Upper lobe of left lung (tissue), 4 donors: ENCODE measurements around the gene PARVG.

Experiments
- POLR2A ChIP-seq, 4 donors: fragments of 450-650 bp; IDR thresholded peaks; one replicate each; pipeline ENCODE4 v1.5.1; 2016 to 2017; ENCODE audit warnings: antibody characterized with exemption in 4 of 4, mild to moderate bottlenecking in 2 of 4
- TF ChIP-seq, protein P1 (sequence below), 6 experiments: fragments of 450-650 bp in 4 of 6; fragments of 200-600 bp in 2 of 6; sonication (generic) in 2 of 6; IDR thresholded peaks; one replicate each; pipeline ENCODE4 v1.5.1; 2016 to 2019; ENCODE audit warnings: antibody characterized with exemption in 6 of 6

DNA sequence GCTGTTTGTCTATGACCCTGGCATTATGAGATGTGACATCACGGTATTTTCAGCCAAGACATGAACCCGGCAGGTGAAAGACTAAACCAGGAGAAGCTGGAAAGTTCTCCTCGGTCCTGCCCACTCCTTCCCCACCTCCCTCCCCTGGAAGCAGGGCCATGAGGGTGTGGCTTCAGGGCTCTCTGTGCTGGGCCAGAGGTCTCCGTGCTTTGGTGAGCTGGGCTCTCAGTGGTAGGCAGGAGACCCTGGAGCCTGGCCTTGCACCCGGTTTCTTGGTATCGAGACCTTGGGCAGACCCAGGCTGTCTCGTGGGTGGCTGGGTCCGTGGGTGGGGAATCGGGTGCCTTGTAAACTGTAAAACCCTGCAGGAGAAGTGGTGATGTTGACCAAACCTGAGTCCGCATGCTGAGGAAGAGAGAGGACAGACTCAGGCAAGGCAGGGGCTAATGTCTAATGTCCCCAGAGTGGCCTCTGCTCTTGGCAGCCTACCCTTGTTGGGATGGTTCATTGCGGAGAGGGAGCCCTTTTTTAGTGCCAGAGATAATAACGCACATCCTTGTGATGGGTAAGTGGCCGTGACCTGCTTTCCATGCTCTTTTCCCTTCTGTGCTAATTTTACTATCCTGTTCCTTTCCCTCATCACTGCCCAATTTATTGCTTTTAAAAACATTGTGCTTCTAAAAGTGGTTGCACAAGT, 48.6 kb upstream of the PARVG start:
- TF ChIP-seq, protein P1, sequence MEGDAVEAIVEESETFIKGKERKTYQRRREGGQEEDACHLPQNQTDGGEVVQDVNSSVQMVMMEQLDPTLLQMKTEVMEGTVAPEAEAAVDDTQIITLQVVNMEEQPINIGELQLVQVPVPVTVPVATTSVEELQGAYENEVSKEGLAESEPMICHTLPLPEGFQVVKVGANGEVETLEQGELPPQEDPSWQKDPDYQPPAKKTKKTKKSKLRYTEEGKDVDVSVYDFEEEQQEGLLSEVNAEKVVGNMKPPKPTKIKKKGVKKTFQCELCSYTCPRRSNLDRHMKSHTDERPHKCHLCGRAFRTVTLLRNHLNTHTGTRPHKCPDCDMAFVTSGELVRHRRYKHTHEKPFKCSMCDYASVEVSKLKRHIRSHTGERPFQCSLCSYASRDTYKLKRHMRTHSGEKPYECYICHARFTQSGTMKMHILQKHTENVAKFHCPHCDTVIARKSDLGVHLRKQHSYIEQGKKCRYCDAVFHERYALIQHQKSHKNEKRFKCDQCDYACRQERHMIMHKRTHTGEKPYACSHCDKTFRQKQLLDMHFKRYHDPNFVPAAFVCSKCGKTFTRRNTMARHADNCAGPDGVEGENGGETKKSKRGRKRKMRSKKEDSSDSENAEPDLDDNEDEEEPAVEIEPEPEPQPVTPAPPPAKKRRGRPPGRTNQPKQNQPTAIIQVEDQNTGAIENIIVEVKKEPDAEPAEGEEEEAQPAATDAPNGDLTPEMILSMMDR (IDR thresholded peaks at IDR 0.05), result no peak
- TF ChIP-seq POLR2A (IDR thresholded peaks at IDR 0.05), result no peak
